Neural cell (in vitro differentiated cells): Measurements from ENCODE around the gene FBXO21. TPM values are rescaled to one million over a fixed set of nuclear protein-coding genes. Genes with fewer than 3 reads are reported as not detected.

Experiments
- H2AFZ ChIP-seq: fragments of 200-600, 300-800 bp; sonication (generic), shearing (Covaris generic); 2 replicates; pipeline ENCODE4 v1.6.0; 2014; ENCODE audit warnings: low read depth, mild to moderate bottlenecking, antibody characterized with exemption, low read length, moderate library complexity
- H3F3A ChIP-seq: fragments of 200-600 bp; shearing (Covaris generic); 2 replicates; pipeline ENCODE4 v1.6.1; 2016; ENCODE audit warnings: mild to moderate bottlenecking, moderate library complexity, mixed read lengths, antibody characterized with exemption, low read length; ENCODE audit not compliant: insufficient read depth, poor library complexity, severe bottlenecking
- H3K27ac ChIP-seq: fragments of 200-600, 300-800 bp; sonication (generic), shearing (Covaris generic); 2 replicates; pipeline ENCODE4 v1.5.1; 2014; ENCODE audit warnings: mild to moderate bottlenecking, low read length, moderate library complexity
- H3K27me3 ChIP-seq: fragments of 300-800, 200-600 bp; sonication (generic), shearing (Covaris generic); 2 replicates; pipeline ENCODE4 v1.6.0; 2014; ENCODE audit warnings: mild to moderate bottlenecking, low read depth, low read length, moderate library complexity; ENCODE audit not compliant: insufficient read depth
- H3K36me3 ChIP-seq: fragments of 300-800, 200-600 bp; sonication (generic), shearing (Covaris generic); 2 replicates; pipeline ENCODE4 v1.5.1; 2014; ENCODE audit warnings: mild to moderate bottlenecking, antibody characterized with exemption, low read length, moderate library complexity; ENCODE audit not compliant: insufficient read depth
- H3K4me2 ChIP-seq: fragments of 300-800, 200-600 bp; sonication (generic), shearing (Covaris generic); 2 replicates; pipeline ENCODE4 v1.6.0; 2014; ENCODE audit warnings: mild to moderate bottlenecking, low read length
- H3K4me3 ChIP-seq: fragments of 300-800, 200-600 bp; sonication (generic), shearing (Covaris generic); 2 replicates; pipeline ENCODE4 v1.5.1; 2014; ENCODE audit warnings: mild to moderate bottlenecking, low read length, moderate library complexity
- H3K79me2 ChIP-seq: fragments of 200-600 bp; shearing (Covaris generic); replicated peaks from 2 replicates; pipeline ENCODE4 v1.6.0; 2014; ENCODE audit warnings: mild to moderate bottlenecking, low read length, moderate library complexity; ENCODE audit not compliant: insufficient read depth
- H3K9ac ChIP-seq: fragments of 300-800, 200-600 bp; sonication (generic), shearing (Covaris generic); 2 replicates; pipeline ENCODE4 v1.6.1; 2016; ENCODE audit warnings: mild to moderate bottlenecking, low read length, mixed read lengths
- H3K9me2 ChIP-seq: fragments of 200-600 bp; shearing (Covaris generic); 2 replicates; pipeline ENCODE4 v1.6.1; 2016; ENCODE audit warnings: mild to moderate bottlenecking, low read length, mixed read lengths; ENCODE audit not compliant: insufficient read depth
- H3K9me3 ChIP-seq: fragments of 200-600, 300-800 bp; sonication (generic), shearing (Covaris generic); 2 replicates; pipeline ENCODE4 v1.6.1; 2016; ENCODE audit warnings: mild to moderate bottlenecking, mixed run types, low read length, moderate library complexity, mixed read lengths
- H4K20me1 ChIP-seq: fragments of 200-600 bp; shearing (Covaris generic); 2 replicates; pipeline ENCODE4 v1.6.1; 2016; ENCODE audit warnings: mild to moderate bottlenecking, mixed run types; ENCODE audit not compliant: insufficient read depth
- EP300 ChIP-seq: fragments of 450-650 bp; conservative IDR thresholded peaks from 2 replicates; pipeline ENCODE4 v1.6.1; 2014; ENCODE audit warnings: antibody characterized with exemption, mild to moderate bottlenecking, moderate library complexity; ENCODE audit not compliant: poor library complexity, severe bottlenecking
- EZH2 ChIP-seq: fragments of 200-600, 300-800 bp; shearing (Covaris generic), sonication (generic); IDR thresholded peaks from 2 replicates; pipeline ENCODE4 v1.6.1; 2014; ENCODE audit warnings: antibody characterized with exemption, low read length, borderline replicate concordance, mild to moderate bottlenecking; ENCODE audit not compliant: insufficient read depth, poor library complexity, severe bottlenecking
- MXI1 ChIP-seq: fragments of 450-650 bp; conservative IDR thresholded peaks from 2 replicates; pipeline ENCODE4 v1.6.1; 2014; ENCODE audit warnings: antibody characterized with exemption, mild to moderate bottlenecking; ENCODE audit not compliant: poor library complexity, severe bottlenecking
- POLR2AphosphoS5 ChIP-seq: IDR thresholded peaks from 2 replicates; pipeline ENCODE4 v1.6.1; 2012
- RAD21 ChIP-seq: fragments of 450-650 bp; conservative IDR thresholded peaks from 2 replicates; pipeline ENCODE4 v1.6.1; 2014; ENCODE audit warnings: antibody characterized with exemption, mild to moderate bottlenecking, moderate library complexity
- REST ChIP-seq: IDR thresholded peaks from 2 replicates; pipeline ENCODE4 v1.6.1; 2012; ENCODE audit warnings: borderline replicate concordance
- SMC3 ChIP-seq: fragments of 450-650 bp; conservative IDR thresholded peaks from 2 replicates; pipeline ENCODE4 v1.6.1; 2014; ENCODE audit warnings: antibody characterized with exemption, mild to moderate bottlenecking, moderate library complexity; ENCODE audit not compliant: poor library complexity
- TAF1 ChIP-seq: IDR thresholded peaks from 2 replicates; pipeline ENCODE4 v1.6.1; 2012; ENCODE audit warnings: low read depth
- polyA plus RNA-seq: library from polyadenylated mRNA; depleted of rRNA; stranded (reverse); fragments of >200 nt; gene quantifications from 2 replicates; pipeline ENCODE4 v1.2.3, GENCODE V29; 2014
- TF ChIP-seq, protein P1 (sequence below): fragments of 450-650 bp; IDR thresholded peaks from 2 replicates; pipeline ENCODE4 v1.5.1; 2014; ENCODE audit warnings: antibody characterized with exemption, mild to moderate bottlenecking, moderate library complexity; ENCODE audit not compliant: poor library complexity, severe bottlenecking

Gene FBXO21
- polyA plus RNA-seq, 1 donor from 2014 or later = 127 TPM

DNA sequence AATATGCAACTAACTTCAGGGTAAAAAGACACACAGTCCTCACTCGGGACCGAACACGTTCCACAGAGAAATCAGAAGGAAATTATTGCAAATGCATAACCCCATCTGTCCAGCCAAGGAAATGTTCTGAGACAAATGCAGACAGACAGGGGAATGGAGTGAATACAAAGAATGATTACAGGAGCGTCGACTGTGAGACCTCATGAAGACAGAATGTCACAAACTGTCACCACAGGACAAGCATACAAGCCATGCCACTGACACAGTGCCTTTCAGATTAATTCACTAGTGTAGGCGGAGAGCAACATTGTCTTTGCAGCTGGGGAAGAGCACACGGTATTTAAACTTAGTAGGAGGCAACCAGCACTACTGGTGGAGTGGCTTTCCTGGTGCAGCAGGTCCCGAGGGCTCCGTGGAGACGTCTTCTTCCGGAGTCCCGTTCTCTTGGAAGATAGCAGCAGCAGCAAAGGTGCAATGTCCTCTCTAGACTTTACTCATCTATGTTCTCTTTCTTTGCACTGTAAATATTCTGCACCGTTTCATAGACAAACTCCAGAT is 44.6 kb downstream of the FBXO21 start:
- peaks cover 6% of the 10 kb centered on the region for H3K36me3 ChIP-seq
- no peak overlapping the region for H3K4me3 ChIP-seq
- no peak overlapping the region for H3K27ac ChIP-seq
- H2AFZ ChIP-seq = no peak overlapping the region
- H3K9ac ChIP-seq = no peak overlapping the region
- H3K9me2 ChIP-seq = no peaks in the 10 kb centered on the region
- no peaks in the 10 kb centered on the region for H3K27me3 ChIP-seq
- TF ChIP-seq MXI1 = no peak
- TF ChIP-seq EZH2 = no peak
- TF ChIP-seq REST = no peak
- TF ChIP-seq SMC3 = no peak
- peak; percentile 43 for TF ChIP-seq POLR2AphosphoS5
- peak; percentile 69 for TF ChIP-seq EP300
- no peak for TF ChIP-seq TAF1
- TF ChIP-seq, protein P1, sequence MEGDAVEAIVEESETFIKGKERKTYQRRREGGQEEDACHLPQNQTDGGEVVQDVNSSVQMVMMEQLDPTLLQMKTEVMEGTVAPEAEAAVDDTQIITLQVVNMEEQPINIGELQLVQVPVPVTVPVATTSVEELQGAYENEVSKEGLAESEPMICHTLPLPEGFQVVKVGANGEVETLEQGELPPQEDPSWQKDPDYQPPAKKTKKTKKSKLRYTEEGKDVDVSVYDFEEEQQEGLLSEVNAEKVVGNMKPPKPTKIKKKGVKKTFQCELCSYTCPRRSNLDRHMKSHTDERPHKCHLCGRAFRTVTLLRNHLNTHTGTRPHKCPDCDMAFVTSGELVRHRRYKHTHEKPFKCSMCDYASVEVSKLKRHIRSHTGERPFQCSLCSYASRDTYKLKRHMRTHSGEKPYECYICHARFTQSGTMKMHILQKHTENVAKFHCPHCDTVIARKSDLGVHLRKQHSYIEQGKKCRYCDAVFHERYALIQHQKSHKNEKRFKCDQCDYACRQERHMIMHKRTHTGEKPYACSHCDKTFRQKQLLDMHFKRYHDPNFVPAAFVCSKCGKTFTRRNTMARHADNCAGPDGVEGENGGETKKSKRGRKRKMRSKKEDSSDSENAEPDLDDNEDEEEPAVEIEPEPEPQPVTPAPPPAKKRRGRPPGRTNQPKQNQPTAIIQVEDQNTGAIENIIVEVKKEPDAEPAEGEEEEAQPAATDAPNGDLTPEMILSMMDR = no peak
- no peak for TF ChIP-seq RAD21
- no peaks in the 10 kb centered on the region for H3F3A ChIP-seq
- no peak overlapping the region for H3K4me2 ChIP-seq
- no peaks in the 10 kb centered on the region for H3K79me2 ChIP-seq
- H4K20me1 ChIP-seq = no peaks in the 10 kb centered on the region
- H3K9me3 ChIP-seq = no peaks in the 10 kb centered on the region

DNA sequence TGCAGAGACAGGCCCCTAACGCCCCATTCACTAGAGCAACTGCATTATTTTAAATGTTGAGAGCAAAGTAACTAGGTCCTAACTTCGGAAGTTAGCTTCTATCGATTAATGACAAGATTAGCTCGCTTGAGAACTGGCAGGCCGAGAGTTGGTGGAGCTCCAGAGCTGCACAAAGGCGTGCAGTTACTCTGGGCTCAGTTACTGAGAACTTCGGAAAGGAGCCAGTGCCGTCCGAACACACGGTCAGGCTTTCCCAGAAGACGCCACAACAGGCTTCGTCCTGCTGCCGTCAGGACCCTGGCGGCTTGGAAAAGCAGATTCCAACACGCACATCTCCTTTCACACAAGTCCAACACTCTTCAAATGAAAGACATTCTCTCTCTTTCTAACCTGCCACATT is 45.7 kb downstream of the FBXO21 start:
- Histone ChIP-seq H2AFZ (no peak overlapping the region), H3F3A (no peaks in the 10 kb centered on the region), H3K27me3 (no peaks in the 10 kb centered on the region), H3K79me2 (no peaks in the 10 kb centered on the region), H3K9me3 (no peaks in the 10 kb centered on the region), H4K20me1 (no peaks in the 10 kb centered on the region), H3K4me3 (no peak overlapping the region), H3K4me2 (no peak overlapping the region), H3K9ac (no peak overlapping the region), H3K36me3 (peaks cover 6% of the 10 kb centered on the region), H3K9me2 (no peaks in the 10 kb centered on the region), H3K27ac (no peak overlapping the region)
- TF ChIP-seq, protein P1 = no peak
- TF ChIP-seq EP300 = no peak
- no peak for TF ChIP-seq REST
- no peak for TF ChIP-seq RAD21
- no peak for TF ChIP-seq TAF1
- TF ChIP-seq EZH2 = no peak
- no peak for TF ChIP-seq POLR2AphosphoS5
- TF ChIP-seq SMC3 = no peak
- no peak for TF ChIP-seq MXI1
